Upper lobe of left lung (tissue), 6 donors: ENCODE measurements around the gene GNPTG. TPM values are rescaled to one million over a fixed set of nuclear protein-coding genes. Genes with fewer than 3 reads are reported as not detected.
A peak's percentile ranks its signal among the peaks of the same experiment; 100 is the strongest.

Experiments used
- ATAC-seq, 2 donors: fragments of 200-7000 bp; cut with Tn5 transposase; one replicate each; pipeline ENCODE4 v1.9.1; 2022; ENCODE audit warnings: mild to moderate bottlenecking in 2 of 2, moderate library complexity in 2 of 2; ENCODE audit not compliant: low FRiP score in 2 of 2
- DNase-seq, 2 donors: peaks; one replicate each; pipeline ENCODE4 v3.0.0-alpha.2; 2019 to 2020
- H3K27ac ChIP-seq, 4 donors: fragments of 200-600 bp; sonication (generic); one replicate each; pipeline ENCODE4 v1.5.1; 2016 to 2019
- H3K27me3 ChIP-seq, 4 donors: fragments of 200-600 bp; sonication (generic); one replicate each; pipeline ENCODE4 v1.5.1; 2017 to 2019
- H3K36me3 ChIP-seq, 4 donors: fragments of 200-600 bp; sonication (generic); one replicate each; pipeline ENCODE4 v1.5.1; 2016 to 2019
- H3K4me1 ChIP-seq, 4 donors: fragments of 200-600 bp; sonication (generic); one replicate each; pipeline ENCODE4 v1.5.1; 2018 to 2019
- H3K4me3 ChIP-seq, 4 donors: fragments of 200-600 bp; sonication (generic); one replicate each; pipeline ENCODE4 v1.5.1; 2017 to 2019; ENCODE audit warnings: mild to moderate bottlenecking in 2 of 4, moderate library complexity in 1 of 4
- H3K9me3 ChIP-seq, 4 donors: fragments of 200-600 bp; sonication (generic); one replicate each; pipeline ENCODE4 v1.5.1; 2018 to 2019
- EP300 ChIP-seq, 4 donors: sonication (generic); formaldehyde crosslinking; IDR thresholded peaks; one replicate each; pipeline ENCODE4 v1.5.1; 2017; ENCODE audit warnings: antibody characterized with exemption in 4 of 4, control low read depth in 2 of 4
- POLR2A ChIP-seq, 4 donors: fragments of 450-650 bp; IDR thresholded peaks; one replicate each; pipeline ENCODE4 v1.5.1; 2016 to 2017; ENCODE audit warnings: antibody characterized with exemption in 4 of 4, mild to moderate bottlenecking in 2 of 4
- POLR2AphosphoS5 ChIP-seq, 2 donors: sonication (generic); formaldehyde crosslinking; IDR thresholded peaks; one replicate each; pipeline ENCODE4 v1.5.1; 2017; ENCODE audit warnings: antibody characterized with exemption in 2 of 2
- WGBS, 2 donors: methylation state at CpG; one replicate each; pipeline ENCODE4 v1.1.5; 2017 to 2018; 5-methylcytosine and 5-hydroxymethylcytosine counted together
- total RNA-seq, 6 donors: library from RNA; depleted of rRNA in 4 of 6; stranded (reverse); fragments of >200 nt in 4 of 6; gene quantifications; one replicate each; pipeline versions ENCODE4 v1.1.0 to v1.2.1, GENCODE V29; 2016 to 2021
- TF ChIP-seq, protein P1 (sequence below), 6 experiments: fragments of 450-650 bp in 4 of 6; fragments of 200-600 bp in 2 of 6; sonication (generic) in 2 of 6; IDR thresholded peaks; one replicate each; pipeline ENCODE4 v1.5.1; 2016 to 2019; ENCODE audit warnings: antibody characterized with exemption in 6 of 6
- donor health status: DM: no; HTN: no; CAD: no; lungs with moderate emphysema.
- donor health status: DM: no; HTN: yes; CAD: no; lungs with severe emphysema.

The GNPTG gene
- total RNA-seq, 6 donors from 2014 or later: 32.8 to 106 (median 93.0) TPM

GRCh38 chr16:1347962-1348361, 3.8 kb upstream of the GNPTG start:
- 90 to 91% methylated on average over 22 to 27 of the region's 29 CpGs for WGBS, 2 donors
- Histone ChIP-seq H3K4me3 (no peak overlapping the region), H3K4me1 (peaks cover 19 to 38% (median 27%) of the 10 kb centered on the region in 4 donors), H3K36me3 (peaks cover 0 to 31% (median 22%) of the 10 kb centered on the region in 4 donors), H3K9me3 (no peaks in the 10 kb centered on the region), H3K27ac (no peak overlapping the region), H3K27me3 (no peaks in the 10 kb centered on the region)
- DNase-seq: peak in 1 of 2 donors; percentile 86
- ATAC-seq: no peak
- TF ChIP-seq POLR2A (IDR thresholded peaks at IDR 0.05) (no peak), EP300 (IDR thresholded peaks at IDR 0.05) (no peak), POLR2AphosphoS5 (IDR thresholded peaks at IDR 0.05) (no peak)
- TF ChIP-seq, protein P1, sequence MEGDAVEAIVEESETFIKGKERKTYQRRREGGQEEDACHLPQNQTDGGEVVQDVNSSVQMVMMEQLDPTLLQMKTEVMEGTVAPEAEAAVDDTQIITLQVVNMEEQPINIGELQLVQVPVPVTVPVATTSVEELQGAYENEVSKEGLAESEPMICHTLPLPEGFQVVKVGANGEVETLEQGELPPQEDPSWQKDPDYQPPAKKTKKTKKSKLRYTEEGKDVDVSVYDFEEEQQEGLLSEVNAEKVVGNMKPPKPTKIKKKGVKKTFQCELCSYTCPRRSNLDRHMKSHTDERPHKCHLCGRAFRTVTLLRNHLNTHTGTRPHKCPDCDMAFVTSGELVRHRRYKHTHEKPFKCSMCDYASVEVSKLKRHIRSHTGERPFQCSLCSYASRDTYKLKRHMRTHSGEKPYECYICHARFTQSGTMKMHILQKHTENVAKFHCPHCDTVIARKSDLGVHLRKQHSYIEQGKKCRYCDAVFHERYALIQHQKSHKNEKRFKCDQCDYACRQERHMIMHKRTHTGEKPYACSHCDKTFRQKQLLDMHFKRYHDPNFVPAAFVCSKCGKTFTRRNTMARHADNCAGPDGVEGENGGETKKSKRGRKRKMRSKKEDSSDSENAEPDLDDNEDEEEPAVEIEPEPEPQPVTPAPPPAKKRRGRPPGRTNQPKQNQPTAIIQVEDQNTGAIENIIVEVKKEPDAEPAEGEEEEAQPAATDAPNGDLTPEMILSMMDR (IDR thresholded peaks at IDR 0.05): no peak

DNA sequence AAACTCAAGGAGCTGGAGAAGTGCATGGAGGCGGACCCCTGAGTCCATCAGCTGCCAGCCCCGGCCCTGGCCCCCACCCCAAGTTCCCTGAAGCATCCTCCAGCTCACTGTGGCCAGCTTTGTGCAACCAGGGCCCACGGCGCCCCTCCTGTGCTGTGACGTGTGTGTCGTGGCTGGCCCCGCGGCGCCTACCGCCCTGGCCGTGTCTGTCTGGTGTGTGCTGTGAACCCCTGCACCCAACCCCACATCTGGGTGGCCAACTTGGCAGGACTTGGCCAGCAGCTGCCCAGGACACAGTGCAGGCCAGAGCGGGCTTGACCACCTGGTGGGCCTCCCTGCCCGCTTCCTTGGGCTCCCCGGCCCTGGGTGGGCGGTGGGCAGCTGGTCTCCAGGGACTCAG, 3.3 kb upstream of the GNPTG start:
- no peaks in the 10 kb centered on the region for H3K9me3 ChIP-seq
- no peak for ATAC-seq

DNA sequence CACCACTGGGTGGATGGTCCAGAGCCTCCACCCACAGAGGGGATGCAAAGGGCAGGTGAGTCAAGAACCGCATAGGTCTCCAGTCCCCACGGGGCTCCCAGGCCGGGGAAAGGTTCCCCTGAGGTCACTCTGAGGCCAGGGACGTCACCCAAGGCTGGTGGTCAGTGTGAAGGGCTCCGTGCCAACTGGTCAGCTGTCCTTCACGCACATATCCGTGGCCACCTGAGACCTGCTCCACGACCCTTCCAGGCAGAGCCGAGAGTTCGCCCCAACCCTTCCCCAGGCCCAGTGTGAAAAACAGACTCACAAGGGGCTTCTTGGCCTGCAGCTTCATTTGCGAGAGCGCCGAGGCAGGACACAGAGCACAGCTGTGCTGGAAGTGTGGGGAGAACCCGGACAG, 2.8 kb upstream of the GNPTG start:
- Histone ChIP-seq H3K9me3 (no peaks in the 10 kb centered on the region), H3K36me3 (peaks cover 0 to 31% (median 22%) of the 10 kb centered on the region in 4 donors), H3K4me3 (no peak overlapping the region), H3K27ac (no peak overlapping the region), H3K27me3 (no peaks in the 10 kb centered on the region), H3K4me1 (peaks cover 18 to 39% (median 27%) of the 10 kb centered on the region in 4 donors)
- peak in 1 of 2 donors; percentile 47 for DNase-seq
- ATAC-seq: no peak
- no peak for TF ChIP-seq POLR2A (IDR thresholded peaks at IDR 0.05)
- TF ChIP-seq, protein P1 (IDR thresholded peaks at IDR 0.05): no peak
- TF ChIP-seq EP300 (IDR thresholded peaks at IDR 0.05): no peak
- TF ChIP-seq POLR2AphosphoS5 (IDR thresholded peaks at IDR 0.05): no peak
- WGBS, 2 donors: 87 to 89% methylated on average over 12 to 14 of the region's 14 CpGs

More for the DNA sequence above, 3.3 kb upstream of the GNPTG start:
- H3K36me3 ChIP-seq: peaks cover 0 to 31% (median 22%) of the 10 kb centered on the region in 4 donors
- no peaks in the 10 kb centered on the region for H3K27me3 ChIP-seq
- WGBS, 2 donors: 89% methylated on average over 12 of the region's 15 CpGs; no CpG with 5 or more reads in 1 of the 2 donors
- peaks cover 20 to 38% (median 28%) of the 10 kb centered on the region in 4 donors for H3K4me1 ChIP-seq
- DNase-seq: peak in 1 of 2 donors; percentile 82
- no peak overlapping the region for H3K4me3 ChIP-seq
- TF ChIP-seq, protein P1 (IDR thresholded peaks at IDR 0.05): no peak
- no peak for TF ChIP-seq POLR2AphosphoS5 (IDR thresholded peaks at IDR 0.05)
- no peak for TF ChIP-seq EP300 (IDR thresholded peaks at IDR 0.05)
- TF ChIP-seq POLR2A (IDR thresholded peaks at IDR 0.05): no peak
- no peak overlapping the region for H3K27ac ChIP-seq

- ATAC-seq (no peak), DNase-seq (peak in 1 of 2 donors; percentile 76)
- Histone ChIP-seq H3K27ac (no peak overlapping the region), H3K36me3 (peaks cover 0 to 31% (median 22%) of the 10 kb centered on the region in 4 donors), H3K27me3 (no peaks in the 10 kb centered on the region), H3K9me3 (no peaks in the 10 kb centered on the region), H3K4me3 (no peak overlapping the region), H3K4me1 (peaks cover 18 to 39% (median 28%) of the 10 kb centered on the region in 4 donors)
- TF ChIP-seq POLR2A (IDR thresholded peaks at IDR 0.05) (no peak), POLR2AphosphoS5 (IDR thresholded peaks at IDR 0.05) (no peak), EP300 (IDR thresholded peaks at IDR 0.05) (no peak)
- 88 to 91% methylated on average over 16 of the region's 16 CpGs for WGBS, 2 donors
Observed at GRCh38 chr16:1349351-1349750, 2.4 kb upstream of the GNPTG start.

DNA sequence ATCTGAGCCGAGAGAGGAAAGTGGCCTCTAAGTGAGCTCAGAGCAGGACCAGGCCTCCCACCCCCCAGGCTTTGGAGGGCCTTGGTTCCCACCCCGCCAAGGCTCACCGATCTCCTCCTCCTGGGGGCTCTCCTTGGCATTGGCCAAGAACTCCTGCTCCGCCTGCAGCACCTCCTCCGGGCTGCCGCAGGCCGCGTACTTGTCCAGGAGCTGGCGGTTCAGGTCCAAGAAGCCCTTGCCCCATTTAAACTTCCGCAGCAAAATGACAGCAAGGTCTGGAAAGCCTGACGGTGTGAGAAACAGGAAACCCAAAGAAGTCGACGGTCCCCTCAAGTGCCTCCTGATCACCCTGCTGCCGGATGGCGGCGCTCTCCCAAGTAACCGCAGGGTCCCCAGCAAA, 1.8 kb upstream of the GNPTG start:
- Histone ChIP-seq H3K4me3 (no peak overlapping the region), H3K4me1 (peaks cover 18 to 40% (median 30%) of the 10 kb centered on the region in 4 donors)
- no peak for ATAC-seq

More for the DNA sequence above, 1.8 kb upstream of the GNPTG start:
- peak in 1 of 2 donors; percentile 64 for DNase-seq
- H3K27me3 ChIP-seq: no peaks in the 10 kb centered on the region
- WGBS, 2 donors: 90 to 92% methylated on average over 16 to 17 of the region's 17 CpGs
- TF ChIP-seq POLR2AphosphoS5 (IDR thresholded peaks at IDR 0.05) (no peak), POLR2A (IDR thresholded peaks at IDR 0.05) (no peak), EP300 (IDR thresholded peaks at IDR 0.05) (no peak)
- TF ChIP-seq, protein P1 (IDR thresholded peaks at IDR 0.05): no peak
- H3K36me3 ChIP-seq: peaks cover 0 to 31% (median 22%) of the 10 kb centered on the region in 4 donors
- H3K9me3 ChIP-seq: no peaks in the 10 kb centered on the region
- H3K27ac ChIP-seq: no peak overlapping the region
